NCI-H2107 treated with DMSO at 0.1 percent for 48 hours (cell line): ENCODE data around the gene FAM135A.
"Not testable (repeated sequence)": the region's sequence is repeated elsewhere in the genome, so short reads cannot be mapped to it uniquely, and the experiment has no call there.

Source experiments
- DNase-seq: peaks from one replicate; lab custom pipeline; 2025; ENCODE audit not compliant: unreplicated experiment; lab: John Stamatoyannopoulos, UW

The FAM135A gene

DNA sequence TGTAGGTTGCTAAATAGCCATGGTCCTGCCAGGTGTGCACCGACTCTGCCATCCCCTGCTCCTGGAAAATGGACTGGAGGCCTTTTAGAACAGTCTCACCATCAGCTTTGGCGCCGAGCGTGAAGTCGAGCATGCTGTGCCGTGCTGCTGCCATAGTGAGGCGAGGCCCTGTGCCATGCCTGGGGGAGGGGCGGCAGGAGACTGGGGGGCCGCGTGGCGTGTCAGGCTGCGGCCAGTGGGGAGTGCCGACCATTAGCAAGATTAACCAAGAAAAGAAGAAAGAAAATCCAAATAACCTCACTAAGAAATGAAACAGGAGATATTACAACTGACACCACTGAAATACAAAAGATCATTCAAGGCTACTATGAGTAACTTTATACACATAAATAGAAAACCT lies 195.9 kb downstream of the FAM135A start:
- not testable (repeated sequence) for DNase-seq
